ENCODE measurements around the gene COX6A2. TPM values are rescaled to one million over a fixed set of nuclear protein-coding genes. Genes with fewer than 3 reads are reported as not detected.

COX6A2 gene
- total RNA-seq, 2 experiments from 2014 or later, result not detected

- ChIA-PET CTCF (interaction anchor here (0.7 kb wide), 1 partner anchor 151 kb away, joined by 3 read pairs; no protein-coding TSS in a partner anchor), POLR2A (no interaction called here)
These were observed 32.5 kb downstream of the COX6A2 start for GRCh38 chr16:31395647-31396046.

GRCh38 chr16:31393056-31393455 lies 35.1 kb downstream of the COX6A2 start, which contains the start of gene ITGAD:
Gene ITGAD, plus strand, starts transcription at chr16:31393335. Its CDS starts 26 bp downstream, at chr16:31393361.
- CTCF ChIA-PET, result interaction anchor here (1.5 kb wide), 1 partner anchor 11 kb away, joined by 4 read pairs; no protein-coding TSS in a partner anchor

GRCh38 chr16:31390504-31391041 lies 37.6 kb downstream of the COX6A2 start:
- CTCF ChIA-PET, result interaction anchor here (1.5 kb wide), 1 partner anchor 25 kb away, joined by 4 read pairs; no protein-coding TSS in a partner anchor
- POLR2A ChIA-PET, result no interaction called here

More at GRCh38 chr16:31393056-31393455, 35.1 kb downstream of the COX6A2 start, which contains the start of gene ITGAD:
- POLR2A ChIA-PET, result no interaction called here

- POLR2A ChIA-PET, result no interaction called here
- CTCF ChIA-PET, result no interaction called here
These were observed 39.6 kb downstream of the COX6A2 start for GRCh38 chr16:31388535-31388934.

- POLR2A ChIA-PET, result interaction anchor here (0.5 to 1.9 kb wide), 6 partner anchors 33 to 206 kb away, joined by 3 to 6 read pairs (median 4); partner anchors contain the start of genes ARMC5 and FUS
These were observed 41.8 kb downstream of the COX6A2 start for GRCh38 chr16:31386157-31386984.

GRCh38 chr16:31385680-31386079 lies 42.5 kb downstream of the COX6A2 start:
- POLR2A ChIA-PET, result interaction anchor here (1.1 to 1.9 kb wide), 5 partner anchors 36 to 205 kb away, joined by 3 to 4 read pairs (median 4); partner anchors contain the start of genes ARMC5 and FUS
- CTCF ChIA-PET, result interaction anchor here (1.0 to 1.6 kb wide), 2 partner anchors 54 to 66 kb away, joined by 4 read pairs; no protein-coding TSS in a partner anchor

More at GRCh38 chr16:31386157-31386984, 41.8 kb downstream of the COX6A2 start:
- CTCF ChIA-PET, result interaction anchor here (0.6 to 1.6 kb wide), 5 partner anchors 33 to 72 kb away, joined by 3 to 4 read pairs (median 3); no protein-coding TSS in a partner anchor

GRCh38 chr16:31382485-31383161 lies 45.5 kb downstream of the COX6A2 start:
- POLR2A ChIA-PET, result interaction anchor here (0.5 to 1.7 kb wide), 4 partner anchors 23 to 199 kb away, joined by 3 to 10 read pairs (median 7); no protein-coding TSS in a partner anchor
- CTCF ChIA-PET, result interaction anchor here (0.7 to 2.0 kb wide), 14 partner anchors 10 to 240 kb away, joined by 3 to 11 read pairs (median 3); partner anchors contain the start of genes ITGAD, PYCARD and ZNF843

- CTCF ChIA-PET, result interaction anchor here (1.3 kb wide), 1 partner anchor 22 kb away, joined by 6 read pairs; no protein-coding TSS in a partner anchor
- POLR2A ChIA-PET, result no interaction called here
These were observed 48.0 kb downstream of the COX6A2 start for GRCh38 chr16:31380201-31380600.

Other genes starting within 250 kb of the COX6A2 start
- 100 to 1,000 TPM; 678 to 692 TPM for gene FUS, start 248.2 kb downstream of the COX6A2 start, total RNA-seq
- gene PYCARD, start 225.6 kb downstream of the COX6A2 start, total RNA-seq, result 1 to 10 TPM; 5.2 to 6.9 TPM
- not detected for gene TRIM72, start 214.2 kb downstream of the COX6A2 start, total RNA-seq
- gene PYDC1, start 211.2 kb downstream of the COX6A2 start, total RNA-seq, result not detected
- under 1 TPM; 0.84 to 0.89 TPM for gene ITGAM, start 168.4 kb downstream of the COX6A2 start, total RNA-seq
- gene ITGAX, start 73.2 kb downstream of the COX6A2 start, total RNA-seq, result 1 to 10 TPM; 4.3 to 5.3 TPM
- gene ITGAD, start 35.0 kb downstream of the COX6A2 start, total RNA-seq, result not detected
- gene ZNF843, start 14.4 kb upstream of the COX6A2 start, total RNA-seq, result under 1 TPM; 0.10 to 0.11 TPM
- gene ARMC5, start 31.1 kb upstream of the COX6A2 start, total RNA-seq, result 10 to 100 TPM; 11.8 to 12.3 TPM
- gene TGFB1I1, start 43.8 kb upstream of the COX6A2 start, total RNA-seq, result under 1 TPM; 0.48 to 0.74 TPM
- not detected for gene SLC5A2, start 54.8 kb upstream of the COX6A2 start, total RNA-seq
- 10 to 100 TPM; 40.8 to 45.6 TPM for gene RUSF1, start 80.0 kb upstream of the COX6A2 start, total RNA-seq
- gene AHSP, start 99.5 kb upstream of the COX6A2 start, total RNA-seq, result not detected